Calu3 (cell line): Measurements from ENCODE around the gene ITPK1. TPM values are rescaled to one million over a fixed set of nuclear protein-coding genes. Genes with fewer than 3 reads are reported as not detected.

Experiments
- BruUV-seq: library from RNA; stranded (reverse); fragments of 400-500 nt; replicated peaks from 2 replicates; lab custom pipeline; 2021; lab: Mats Ljungman, UMichigan
- CTCF ChIA-PET: fragments of 300-600 bp; sonication (Branson Sonifier 250); formaldehyde crosslinking; loops from one replicate; lab custom pipeline; 2022; ENCODE audit warnings: antibody characterized with exemption; lab: Charles Lee
- DNase-seq: peaks from one replicate; pipeline ENCODE4 v3.0.0; 2022
- H3K27ac Mint-ChIP-seq: one replicate; pipeline ENCODE4 v1.8.0; 2022; ENCODE audit warnings: mixed read lengths; ENCODE audit not compliant: unreplicated experiment
- H3K27me3 Mint-ChIP-seq: one replicate; pipeline ENCODE4 v1.8.0; 2022; ENCODE audit warnings: mixed read lengths; ENCODE audit not compliant: unreplicated experiment
- H3K36me3 Mint-ChIP-seq: one replicate; pipeline ENCODE4 v1.8.0; 2022; ENCODE audit warnings: mild to moderate bottlenecking, moderate library complexity, mixed read lengths; ENCODE audit not compliant: insufficient read depth, unreplicated experiment
- H3K4me1 Mint-ChIP-seq: one replicate; pipeline ENCODE4 v1.8.0; 2022; ENCODE audit warnings: mild to moderate bottlenecking, low read depth, mixed read lengths; ENCODE audit not compliant: unreplicated experiment
- H3K4me3 Mint-ChIP-seq: one replicate; pipeline ENCODE4 v1.8.0; 2022; ENCODE audit warnings: mild to moderate bottlenecking, low read depth, moderate library complexity, mixed read lengths; ENCODE audit not compliant: unreplicated experiment
- H3K9me3 Mint-ChIP-seq: one replicate; pipeline ENCODE4 v1.8.0; 2022; ENCODE audit warnings: low read depth, mixed read lengths; ENCODE audit not compliant: unreplicated experiment
- intact Hi-C: fragments of 100-400 bp; cut with micrococcal nuclease; formaldehyde crosslinking; loops from one replicate; pipeline ENCODE4 v1.10.0; 2022; ENCODE audit not compliant: unreplicated experiment
- total RNA-seq: library from RNA; stranded (reverse); gene quantifications from 2 replicates; pipeline ENCODE4 v1.2.3, GENCODE V29; 2022
- TF ChIP-seq, protein P1 (sequence below): fragments of 200-600 bp; IDR thresholded peaks from one replicate; pipeline ENCODE4 v1.8.0; 2022; ENCODE audit warnings: antibody characterized with exemption; ENCODE audit not compliant: unreplicated experiment

Gene ITPK1
- total RNA-seq, 1 experiment from 2014 or later: 94.3 TPM

DNA sequence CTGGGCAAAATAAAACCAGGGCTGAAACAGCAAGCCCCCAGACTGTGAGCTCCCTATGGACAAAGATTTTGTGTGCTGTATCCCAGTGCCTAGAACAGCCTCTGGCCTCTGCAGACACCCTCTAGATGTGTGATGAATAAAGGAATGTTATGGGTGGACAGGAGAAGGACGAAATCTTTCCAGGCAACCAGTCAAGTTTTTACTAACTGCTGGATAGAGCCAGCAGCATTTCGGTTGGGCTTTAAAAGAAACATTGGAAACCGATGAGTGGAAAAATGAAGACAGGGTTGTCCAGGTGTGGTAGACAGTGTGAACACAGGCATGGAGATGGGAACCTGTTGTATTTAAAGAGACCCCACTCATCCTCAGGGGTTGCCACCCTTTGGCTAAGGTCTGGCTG lies 188.8 kb downstream of the ITPK1 start:
- Mint-ChIP-seq H3K27me3 (peaks cover 36% of the 10 kb centered on the region), H3K36me3 (no peaks in the 10 kb centered on the region), H3K27ac (no peak overlapping the region), H3K9me3 (no peaks in the 10 kb centered on the region), H3K4me3 (no peak overlapping the region), H3K4me1 (no peaks in the 10 kb centered on the region)
- CTCF ChIA-PET: no interaction called here
- no TSS peak for BruUV-seq
- TF ChIP-seq, protein P1, sequence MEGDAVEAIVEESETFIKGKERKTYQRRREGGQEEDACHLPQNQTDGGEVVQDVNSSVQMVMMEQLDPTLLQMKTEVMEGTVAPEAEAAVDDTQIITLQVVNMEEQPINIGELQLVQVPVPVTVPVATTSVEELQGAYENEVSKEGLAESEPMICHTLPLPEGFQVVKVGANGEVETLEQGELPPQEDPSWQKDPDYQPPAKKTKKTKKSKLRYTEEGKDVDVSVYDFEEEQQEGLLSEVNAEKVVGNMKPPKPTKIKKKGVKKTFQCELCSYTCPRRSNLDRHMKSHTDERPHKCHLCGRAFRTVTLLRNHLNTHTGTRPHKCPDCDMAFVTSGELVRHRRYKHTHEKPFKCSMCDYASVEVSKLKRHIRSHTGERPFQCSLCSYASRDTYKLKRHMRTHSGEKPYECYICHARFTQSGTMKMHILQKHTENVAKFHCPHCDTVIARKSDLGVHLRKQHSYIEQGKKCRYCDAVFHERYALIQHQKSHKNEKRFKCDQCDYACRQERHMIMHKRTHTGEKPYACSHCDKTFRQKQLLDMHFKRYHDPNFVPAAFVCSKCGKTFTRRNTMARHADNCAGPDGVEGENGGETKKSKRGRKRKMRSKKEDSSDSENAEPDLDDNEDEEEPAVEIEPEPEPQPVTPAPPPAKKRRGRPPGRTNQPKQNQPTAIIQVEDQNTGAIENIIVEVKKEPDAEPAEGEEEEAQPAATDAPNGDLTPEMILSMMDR: no peak
- no peak for DNase-seq
- intact Hi-C loops: no loop called here

DNA sequence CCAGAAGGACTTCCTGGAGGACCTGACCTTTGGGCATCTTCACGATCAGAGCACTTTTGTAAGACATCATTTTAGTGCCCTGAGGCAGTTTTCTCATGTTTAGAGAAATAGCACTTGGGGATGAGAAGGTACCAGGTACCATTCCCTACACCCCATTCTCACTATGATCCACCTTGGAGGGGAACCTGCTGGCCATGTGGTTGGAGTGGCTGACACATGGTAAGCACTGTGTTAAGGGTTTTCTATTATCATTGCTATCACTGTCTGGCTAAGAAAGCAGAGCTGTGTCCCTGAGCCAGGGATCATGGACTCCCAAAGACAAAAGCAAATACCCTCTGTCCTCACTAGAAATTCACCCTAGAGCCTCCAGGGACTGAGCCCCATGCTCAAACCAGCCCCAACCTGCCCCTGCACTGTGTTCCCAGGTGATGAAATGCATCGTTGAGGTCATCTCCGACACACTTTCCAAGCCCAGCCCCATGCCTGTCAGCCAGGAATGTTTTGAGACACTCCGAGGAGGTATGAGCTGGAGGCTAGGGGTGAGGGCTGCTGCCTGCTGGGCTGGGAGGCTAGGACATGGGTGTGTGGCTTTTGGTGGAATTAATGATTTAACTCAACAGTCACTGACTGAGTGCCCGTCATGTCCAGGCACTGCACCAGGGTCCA lies 189.4 kb downstream of the ITPK1 start:
- no peaks in the 10 kb centered on the region for H3K36me3 Mint-ChIP-seq
- H3K4me1 Mint-ChIP-seq: no peaks in the 10 kb centered on the region
- no peak for DNase-seq
- intact Hi-C loops: no loop called here
- no peak overlapping the region for H3K4me3 Mint-ChIP-seq
- H3K27ac Mint-ChIP-seq: no peak overlapping the region
- H3K9me3 Mint-ChIP-seq: no peaks in the 10 kb centered on the region
- TF ChIP-seq, protein P1: no peak
- H3K27me3 Mint-ChIP-seq: peaks cover 42% of the 10 kb centered on the region
- CTCF ChIA-PET: no interaction called here
- BruUV-seq: no TSS peak

DNA sequence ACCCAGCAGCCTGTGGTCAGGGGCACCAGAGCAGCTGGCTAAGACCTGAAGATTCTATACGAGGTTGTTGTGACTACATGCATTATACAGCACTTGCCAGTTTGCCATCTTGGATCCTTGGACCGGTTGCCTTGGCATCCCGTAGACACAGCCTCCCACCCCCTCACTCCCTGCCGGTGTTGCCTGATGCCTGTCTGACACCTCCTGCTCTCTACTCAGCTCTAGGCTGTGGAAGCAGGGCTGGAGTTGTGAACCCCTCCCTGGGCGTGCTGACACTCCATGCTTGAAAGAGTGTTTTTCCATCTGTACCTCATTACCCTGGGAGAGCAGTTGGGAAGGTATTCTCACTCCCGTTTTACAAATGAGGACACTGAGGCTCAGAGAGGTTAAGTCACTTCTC lies 190.3 kb downstream of the ITPK1 start:
- DNase-seq: no peak
- Mint-ChIP-seq H3K36me3 (no peaks in the 10 kb centered on the region), H3K4me3 (no peak overlapping the region), H3K27me3 (peaks cover 51% of the 10 kb centered on the region), H3K9me3 (no peaks in the 10 kb centered on the region), H3K27ac (no peak overlapping the region), H3K4me1 (no peaks in the 10 kb centered on the region)
- TF ChIP-seq, protein P1: no peak
- CTCF ChIA-PET: no interaction called here
- intact Hi-C loops: no loop called here
- no TSS peak for BruUV-seq

DNA sequence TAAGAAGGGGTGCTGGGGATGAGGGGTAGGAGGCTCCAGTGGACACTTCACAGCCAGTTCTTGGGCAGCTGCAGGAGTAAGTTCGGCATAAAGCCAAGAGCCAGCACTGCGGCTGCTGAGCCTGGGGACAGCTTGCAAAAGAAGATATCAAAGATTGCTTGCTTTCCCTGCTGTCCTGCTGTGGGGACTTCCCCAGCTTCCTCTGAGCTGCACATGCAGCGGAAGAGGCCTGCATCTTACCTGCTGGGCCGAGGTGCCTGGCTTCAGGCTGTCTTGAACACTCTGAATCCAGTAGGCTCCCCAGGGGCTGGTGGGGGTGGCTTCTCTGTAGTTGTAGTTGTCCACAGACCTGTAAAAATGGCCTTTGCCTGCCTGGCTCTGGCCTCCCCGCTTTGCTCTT lies 191.5 kb downstream of the ITPK1 start:
- H3K36me3 Mint-ChIP-seq: no peaks in the 10 kb centered on the region
- TF ChIP-seq, protein P1: no peak
- BruUV-seq: no TSS peak
- H3K27me3 Mint-ChIP-seq: peaks cover 60% of the 10 kb centered on the region
- H3K4me1 Mint-ChIP-seq: no peaks in the 10 kb centered on the region
- no peak overlapping the region for H3K27ac Mint-ChIP-seq
- no peaks in the 10 kb centered on the region for H3K9me3 Mint-ChIP-seq
- CTCF ChIA-PET: no interaction called here
- no peak for DNase-seq
- intact Hi-C loops: no loop called here
- H3K4me3 Mint-ChIP-seq: no peak overlapping the region
